ENCODE results near the gene GNPDA2. TPM values are rescaled to one million over a fixed set of nuclear protein-coding genes. Genes with fewer than 3 reads are reported as not detected.

GNPDA2 gene
- 8.8 and 10.5 TPM in 2 replicates for total RNA-seq
- long read RNA-seq, full-length matches to known transcripts, result 28 of 35 reads
- long read RNA-seq, partial matches to known transcripts, result 0 of 35 reads
- long read RNA-seq, other reads (novel, unspliced or antisense), result 7 of 35 reads

- peak; percentile 78 for DNase-seq (ENCODE audit: low spot score, unreplicated experiment)
- H3K4me3 Mint-ChIP-seq (ENCODE audit: low read depth), result peak within 1 kb of the TSS; percentile 92
- no peaks in the 10 kb centered on the region for H3K36me3 Mint-ChIP-seq (ENCODE audit: insufficient read depth)
- H3K27me3 Mint-ChIP-seq, result peaks cover 7% of the 10 kb centered on the region
- peak; percentile 27 for TF ChIP-seq CTCF (IDR thresholded peaks at IDR 0.05; ENCODE audit: unreplicated experiment)
- H3K9me3 Mint-ChIP-seq (ENCODE audit: low read depth), result no peaks in the 10 kb centered on the region
- peaks cover 12% of the 10 kb centered on the region for H3K4me1 Mint-ChIP-seq (ENCODE audit: low read depth)
- peak within 1 kb of the TSS; percentile 92 for H3K27ac Mint-ChIP-seq
Measured at GRCh38 chr4:44726038-44726871, at the start of gene GNPDA2. TSS of gene GNPDA2 (minus strand) at chr4:44726556. CDS start at chr4:44722207, 4,349 bp downstream.

DNA sequence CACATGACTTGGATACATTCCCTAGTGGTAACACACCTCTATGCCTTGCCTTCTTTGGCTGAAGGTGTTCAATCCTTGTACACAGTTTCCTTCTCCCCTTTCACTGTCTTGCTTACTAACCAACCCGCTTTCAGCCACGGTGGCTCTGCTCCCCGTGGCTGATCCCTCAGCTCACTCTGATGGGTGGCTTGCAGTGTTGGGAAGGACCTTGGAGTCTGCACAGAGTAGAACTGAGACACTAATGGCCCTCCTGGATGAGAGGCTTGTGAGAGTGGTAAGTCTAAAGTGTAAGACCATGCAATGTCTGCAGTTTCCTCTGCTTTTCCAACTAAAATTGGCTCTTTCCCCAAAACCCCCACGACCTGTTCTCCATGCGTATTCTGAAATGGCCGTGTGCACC lies 46.0 kb upstream of the GNPDA2 start:
- no peak for DNase-seq (ENCODE audit: low spot score, unreplicated experiment)
- Mint-ChIP-seq H3K4me1 (ENCODE audit: low read depth) (peaks cover 2% of the 10 kb centered on the region), H3K27me3 (no peaks in the 10 kb centered on the region), H3K4me3 (ENCODE audit: low read depth) (no peak overlapping the region), H3K9me3 (ENCODE audit: low read depth) (peaks cover 36% of the 10 kb centered on the region), H3K36me3 (ENCODE audit: insufficient read depth) (no peaks in the 10 kb centered on the region), H3K27ac (no peak overlapping the region)
- TF ChIP-seq CTCF (IDR thresholded peaks at IDR 0.05; ENCODE audit: unreplicated experiment), result no peak

DNA sequence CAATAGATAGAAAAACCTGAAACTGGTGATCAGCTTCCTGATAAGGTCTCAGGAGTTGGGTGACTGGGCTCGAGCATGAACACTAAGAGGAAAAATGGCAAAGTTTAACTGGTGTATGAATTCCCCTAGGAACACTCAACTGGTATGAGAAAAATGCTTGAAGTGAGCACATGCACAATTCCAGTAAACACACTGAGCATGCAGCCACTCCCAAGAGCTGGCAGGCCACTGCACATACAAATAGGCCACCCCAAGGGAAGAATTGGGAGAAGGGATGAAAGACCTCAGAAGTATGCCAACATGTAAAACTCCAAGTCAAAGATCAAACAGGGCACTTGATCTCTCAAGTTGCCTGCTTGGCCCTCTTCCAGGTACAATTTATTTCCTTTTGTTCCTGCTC lies 45.4 kb upstream of the GNPDA2 start:
- no peak for TF ChIP-seq CTCF (IDR thresholded peaks at IDR 0.05; ENCODE audit: unreplicated experiment)
- H3K4me3 Mint-ChIP-seq (ENCODE audit: low read depth), result no peak overlapping the region
- no peak overlapping the region for H3K27ac Mint-ChIP-seq
- no peaks in the 10 kb centered on the region for H3K36me3 Mint-ChIP-seq (ENCODE audit: insufficient read depth)
- no peak for DNase-seq (ENCODE audit: low spot score, unreplicated experiment)
- peaks cover 2% of the 10 kb centered on the region for H3K4me1 Mint-ChIP-seq (ENCODE audit: low read depth)
- H3K27me3 Mint-ChIP-seq, result no peaks in the 10 kb centered on the region
- H3K9me3 Mint-ChIP-seq (ENCODE audit: low read depth), result peaks cover 36% of the 10 kb centered on the region

- H3K4me1 Mint-ChIP-seq (ENCODE audit: low read depth), result peaks cover 4% of the 10 kb centered on the region
- H3K36me3 Mint-ChIP-seq (ENCODE audit: insufficient read depth), result no peaks in the 10 kb centered on the region
- H3K27ac Mint-ChIP-seq, result no peak overlapping the region
- no peak overlapping the region for H3K4me3 Mint-ChIP-seq (ENCODE audit: low read depth)
- DNase-seq (ENCODE audit: low spot score, unreplicated experiment), result no peak
- peaks cover 9% of the 10 kb centered on the region for H3K9me3 Mint-ChIP-seq (ENCODE audit: low read depth)
- no peak for TF ChIP-seq CTCF (IDR thresholded peaks at IDR 0.05; ENCODE audit: unreplicated experiment)
- no peaks in the 10 kb centered on the region for H3K27me3 Mint-ChIP-seq
Measured at GRCh38 chr4:44766453-44766852, 40.1 kb upstream of the GNPDA2 start.

DNA sequence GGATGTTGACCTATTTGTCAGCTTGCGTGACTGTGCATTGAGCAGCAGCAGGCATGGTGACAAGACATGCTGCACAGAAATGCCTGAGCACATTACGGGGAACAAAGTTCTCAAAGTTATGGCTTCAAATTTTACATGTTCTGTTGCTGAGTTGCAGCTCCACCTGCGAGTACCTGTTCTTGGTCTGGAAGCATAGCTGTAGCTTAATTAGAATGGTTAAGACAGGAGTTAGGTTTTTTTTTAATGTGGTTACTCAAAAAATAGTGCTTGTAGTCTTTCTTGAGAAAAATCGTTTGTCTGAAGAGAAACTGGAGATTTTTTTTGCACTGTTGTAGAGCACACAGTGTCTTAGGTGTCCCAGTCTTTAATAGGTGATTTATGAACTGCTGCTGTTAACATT lies 38.8 kb upstream of the GNPDA2 start:
- Mint-ChIP-seq H3K4me3 (ENCODE audit: low read depth) (no peak overlapping the region), H3K36me3 (ENCODE audit: insufficient read depth) (no peaks in the 10 kb centered on the region), H3K4me1 (ENCODE audit: low read depth) (peaks cover 4% of the 10 kb centered on the region), H3K27me3 (no peaks in the 10 kb centered on the region), H3K27ac (no peak overlapping the region), H3K9me3 (ENCODE audit: low read depth) (peaks cover 6% of the 10 kb centered on the region)
- no peak for DNase-seq (ENCODE audit: low spot score, unreplicated experiment)
- TF ChIP-seq CTCF (IDR thresholded peaks at IDR 0.05; ENCODE audit: unreplicated experiment), result no peak
